ENCODE data around the gene RIMKLB.

GRCh38 chr12:8823565-8824300, 125.9 kb downstream of the RIMKLB start:
- TF ChIP-seq SUZ12 (IDR thresholded peaks at IDR 0.05): no peak
- TF ChIP-seq ELF4 (IDR thresholded peaks at IDR 0.05): no peak
- TF ChIP-seq FOXA1 (IDR thresholded peaks at IDR 0.05): no peak
- no peak for TF ChIP-seq SP1 (IDR thresholded peaks at IDR 0.05)
- no peak for TF ChIP-seq L3MBTL2 (conservative IDR thresholded peaks at IDR 0.05)
- TF ChIP-seq FOXK2 (IDR thresholded peaks at IDR 0.05): no peak

All from HEK293T (cell line).